Neural cell (in vitro differentiated cells): ENCODE data around the gene FN1. TPM values are rescaled to one million over a fixed set of nuclear protein-coding genes. Genes with fewer than 3 reads are reported as not detected.
A peak's percentile ranks its signal among the peaks of the same experiment; 100 is the strongest.

ENCODE experiments used
- H2AFZ ChIP-seq: fragments of 200-600, 300-800 bp; sonication (generic), shearing (Covaris generic); 2 replicates; pipeline ENCODE4 v1.6.0; 2014; ENCODE audit warnings: low read depth, mild to moderate bottlenecking, antibody characterized with exemption, low read length, moderate library complexity
- H3F3A ChIP-seq: fragments of 200-600 bp; shearing (Covaris generic); 2 replicates; pipeline ENCODE4 v1.6.1; 2016; ENCODE audit warnings: mild to moderate bottlenecking, moderate library complexity, mixed read lengths, antibody characterized with exemption, low read length; ENCODE audit not compliant: insufficient read depth, poor library complexity, severe bottlenecking
- H3K27ac ChIP-seq: fragments of 200-600, 300-800 bp; sonication (generic), shearing (Covaris generic); 2 replicates; pipeline ENCODE4 v1.5.1; 2014; ENCODE audit warnings: mild to moderate bottlenecking, low read length, moderate library complexity
- H3K27me3 ChIP-seq: fragments of 300-800, 200-600 bp; sonication (generic), shearing (Covaris generic); 2 replicates; pipeline ENCODE4 v1.6.0; 2014; ENCODE audit warnings: mild to moderate bottlenecking, low read depth, low read length, moderate library complexity; ENCODE audit not compliant: insufficient read depth
- H3K36me3 ChIP-seq: fragments of 300-800, 200-600 bp; sonication (generic), shearing (Covaris generic); 2 replicates; pipeline ENCODE4 v1.5.1; 2014; ENCODE audit warnings: mild to moderate bottlenecking, antibody characterized with exemption, low read length, moderate library complexity; ENCODE audit not compliant: insufficient read depth
- H3K4me2 ChIP-seq: fragments of 300-800, 200-600 bp; sonication (generic), shearing (Covaris generic); 2 replicates; pipeline ENCODE4 v1.6.0; 2014; ENCODE audit warnings: mild to moderate bottlenecking, low read length
- H3K4me3 ChIP-seq: fragments of 300-800, 200-600 bp; sonication (generic), shearing (Covaris generic); 2 replicates; pipeline ENCODE4 v1.5.1; 2014; ENCODE audit warnings: mild to moderate bottlenecking, low read length, moderate library complexity
- H3K79me2 ChIP-seq: fragments of 200-600 bp; shearing (Covaris generic); replicated peaks from 2 replicates; pipeline ENCODE4 v1.6.0; 2014; ENCODE audit warnings: mild to moderate bottlenecking, low read length, moderate library complexity; ENCODE audit not compliant: insufficient read depth
- H3K9ac ChIP-seq: fragments of 300-800, 200-600 bp; sonication (generic), shearing (Covaris generic); 2 replicates; pipeline ENCODE4 v1.6.1; 2016; ENCODE audit warnings: mild to moderate bottlenecking, low read length, mixed read lengths
- H3K9me2 ChIP-seq: fragments of 200-600 bp; shearing (Covaris generic); 2 replicates; pipeline ENCODE4 v1.6.1; 2016; ENCODE audit warnings: mild to moderate bottlenecking, low read length, mixed read lengths; ENCODE audit not compliant: insufficient read depth
- H3K9me3 ChIP-seq: fragments of 200-600, 300-800 bp; sonication (generic), shearing (Covaris generic); 2 replicates; pipeline ENCODE4 v1.6.1; 2016; ENCODE audit warnings: mild to moderate bottlenecking, mixed run types, low read length, moderate library complexity, mixed read lengths
- H4K20me1 ChIP-seq: fragments of 200-600 bp; shearing (Covaris generic); 2 replicates; pipeline ENCODE4 v1.6.1; 2016; ENCODE audit warnings: mild to moderate bottlenecking, mixed run types; ENCODE audit not compliant: insufficient read depth
- EP300 ChIP-seq: fragments of 450-650 bp; conservative IDR thresholded peaks from 2 replicates; pipeline ENCODE4 v1.6.1; 2014; ENCODE audit warnings: antibody characterized with exemption, mild to moderate bottlenecking, moderate library complexity; ENCODE audit not compliant: poor library complexity, severe bottlenecking
- EZH2 ChIP-seq: fragments of 200-600, 300-800 bp; shearing (Covaris generic), sonication (generic); IDR thresholded peaks from 2 replicates; pipeline ENCODE4 v1.6.1; 2014; ENCODE audit warnings: antibody characterized with exemption, low read length, borderline replicate concordance, mild to moderate bottlenecking; ENCODE audit not compliant: insufficient read depth, poor library complexity, severe bottlenecking
- MXI1 ChIP-seq: fragments of 450-650 bp; conservative IDR thresholded peaks from 2 replicates; pipeline ENCODE4 v1.6.1; 2014; ENCODE audit warnings: antibody characterized with exemption, mild to moderate bottlenecking; ENCODE audit not compliant: poor library complexity, severe bottlenecking
- RAD21 ChIP-seq: fragments of 450-650 bp; conservative IDR thresholded peaks from 2 replicates; pipeline ENCODE4 v1.6.1; 2014; ENCODE audit warnings: antibody characterized with exemption, mild to moderate bottlenecking, moderate library complexity
- SMC3 ChIP-seq: fragments of 450-650 bp; conservative IDR thresholded peaks from 2 replicates; pipeline ENCODE4 v1.6.1; 2014; ENCODE audit warnings: antibody characterized with exemption, mild to moderate bottlenecking, moderate library complexity; ENCODE audit not compliant: poor library complexity
- TAF1 ChIP-seq: IDR thresholded peaks from 2 replicates; pipeline ENCODE4 v1.6.1; 2012; ENCODE audit warnings: low read depth
- polyA plus RNA-seq: library from polyadenylated mRNA; depleted of rRNA; stranded (reverse); fragments of >200 nt; gene quantifications from 2 replicates; pipeline ENCODE4 v1.2.3, GENCODE V29; 2014
- TF ChIP-seq, protein P1 (sequence below): fragments of 450-650 bp; IDR thresholded peaks from 2 replicates; pipeline ENCODE4 v1.5.1; 2014; ENCODE audit warnings: antibody characterized with exemption, mild to moderate bottlenecking, moderate library complexity; ENCODE audit not compliant: poor library complexity, severe bottlenecking
- TF ChIP-seq, protein P2 (sequence below): IDR thresholded peaks from 2 replicates; pipeline ENCODE4 v1.6.1; 2012; ENCODE audit warnings: borderline replicate concordance

FN1 gene
- polyA plus RNA-seq, 1 donor from 2014 or later, result 0.93 TPM

DNA sequence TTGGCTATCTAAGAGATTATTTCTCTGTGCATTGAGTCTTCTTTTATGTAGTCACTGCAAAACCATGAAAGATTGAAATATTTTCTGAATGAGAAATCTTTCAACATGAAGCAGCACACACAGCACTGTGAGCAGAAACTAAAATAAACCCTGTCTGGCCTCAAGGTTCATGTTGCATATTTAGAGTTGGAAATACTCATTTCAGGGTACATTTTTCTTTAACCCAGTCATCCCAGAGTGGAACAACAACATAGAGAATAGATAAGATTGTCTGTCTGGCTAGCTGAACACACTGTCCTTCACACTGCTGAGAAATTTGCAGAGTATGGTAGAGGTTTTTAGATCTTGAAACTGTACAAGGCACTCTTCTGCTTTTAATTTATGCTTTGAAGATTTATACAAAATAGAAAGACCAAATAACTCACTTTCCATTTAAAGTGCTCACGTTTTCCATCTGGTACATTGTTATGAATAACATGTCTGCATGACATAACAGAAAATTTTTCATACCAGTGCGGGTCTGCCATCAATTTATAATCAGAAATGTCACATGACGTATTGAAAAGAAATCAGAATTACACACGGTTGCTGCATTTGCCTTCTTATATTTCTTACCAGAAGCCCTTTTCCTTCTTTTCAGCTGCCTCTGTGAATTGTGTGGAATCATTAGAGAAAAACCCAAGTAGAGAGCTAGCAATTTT lies 25.0 kb upstream of the FN1 start:
- H3K36me3 ChIP-seq, result no peaks in the 10 kb centered on the region
- no peaks in the 10 kb centered on the region for H3K27me3 ChIP-seq
- no peaks in the 10 kb centered on the region for H3F3A ChIP-seq
- no peaks in the 10 kb centered on the region for H3K9me3 ChIP-seq
- H3K79me2 ChIP-seq, result no peaks in the 10 kb centered on the region
- H3K4me2 ChIP-seq, result no peak overlapping the region
- H4K20me1 ChIP-seq, result no peaks in the 10 kb centered on the region
- TF ChIP-seq EP300 (no peak), MXI1 (no peak), SMC3 (no peak)
- H3K9ac ChIP-seq, result no peak overlapping the region
- H3K27ac ChIP-seq, result no peak overlapping the region
- H2AFZ ChIP-seq, result no peak overlapping the region
- H3K4me3 ChIP-seq, result no peak overlapping the region
- H3K9me2 ChIP-seq, result no peaks in the 10 kb centered on the region

DNA sequence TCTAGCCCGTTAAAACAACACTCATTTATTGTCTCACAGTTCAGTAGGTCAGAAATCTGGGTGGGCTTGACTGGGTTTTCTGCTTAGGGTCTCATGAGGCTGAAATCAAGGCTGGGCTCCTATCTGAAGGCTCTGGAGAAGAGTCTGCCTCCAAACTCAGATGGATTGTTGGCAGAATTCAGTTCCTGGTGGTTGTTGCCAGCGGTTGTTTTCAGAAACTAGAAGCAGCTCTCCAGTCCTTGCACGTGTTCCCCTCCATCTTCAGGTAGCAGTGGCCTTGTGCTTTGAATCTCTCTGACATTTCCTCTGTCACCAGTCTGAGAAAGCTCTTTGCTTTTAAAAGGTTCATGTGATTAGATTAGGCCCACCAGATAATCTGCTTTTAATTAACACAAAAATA lies 20.1 kb upstream of the FN1 start:
- no peak overlapping the region for H3K4me2 ChIP-seq
- TF ChIP-seq SMC3, result no peak
- TF ChIP-seq MXI1, result no peak
- H2AFZ ChIP-seq, result no peak overlapping the region

DNA sequence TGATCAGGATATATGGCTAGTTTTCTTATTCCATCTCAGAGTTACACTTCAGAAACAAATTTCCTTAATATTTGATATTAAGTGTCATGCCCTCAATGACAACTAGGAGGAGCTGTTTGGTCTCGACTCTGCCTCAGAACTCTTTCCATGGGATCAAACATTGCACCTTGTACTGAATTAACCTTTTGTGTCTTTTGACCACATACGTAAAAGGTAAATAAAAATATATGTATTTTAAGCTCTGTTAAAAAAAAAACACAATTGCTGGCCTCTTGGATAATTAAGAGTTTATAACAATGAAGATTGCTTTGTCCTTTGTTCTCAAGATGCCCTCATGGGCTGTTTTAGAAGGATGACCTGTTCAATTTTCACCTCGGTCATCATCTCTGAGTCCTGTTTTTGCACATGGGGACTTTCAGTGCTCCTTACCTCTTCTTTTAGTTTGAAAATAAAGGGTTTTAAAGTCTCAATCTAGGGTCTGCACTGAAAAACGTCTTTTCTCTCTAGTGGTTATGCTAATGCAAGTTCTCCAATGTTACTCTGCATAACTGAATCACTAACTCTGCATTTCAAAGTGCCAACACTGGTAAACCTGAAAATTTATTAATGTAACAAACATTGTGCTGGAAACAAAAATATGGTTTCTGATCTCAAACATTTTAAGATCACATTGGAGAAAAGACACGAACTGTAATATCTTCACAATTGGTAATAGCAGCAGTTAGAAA lies 18.8 kb upstream of the FN1 start:
- Histone ChIP-seq H3K27ac (no peak overlapping the region), H3K79me2 (no peaks in the 10 kb centered on the region), H3F3A (no peaks in the 10 kb centered on the region), H3K36me3 (no peaks in the 10 kb centered on the region), H3K4me3 (no peak overlapping the region), H2AFZ (no peak overlapping the region), H3K27me3 (no peaks in the 10 kb centered on the region), H3K4me2 (no peak overlapping the region), H4K20me1 (no peaks in the 10 kb centered on the region), H3K9me2 (no peaks in the 10 kb centered on the region), H3K9me3 (no peaks in the 10 kb centered on the region), H3K9ac (no peak overlapping the region)
- TF ChIP-seq, protein P1, sequence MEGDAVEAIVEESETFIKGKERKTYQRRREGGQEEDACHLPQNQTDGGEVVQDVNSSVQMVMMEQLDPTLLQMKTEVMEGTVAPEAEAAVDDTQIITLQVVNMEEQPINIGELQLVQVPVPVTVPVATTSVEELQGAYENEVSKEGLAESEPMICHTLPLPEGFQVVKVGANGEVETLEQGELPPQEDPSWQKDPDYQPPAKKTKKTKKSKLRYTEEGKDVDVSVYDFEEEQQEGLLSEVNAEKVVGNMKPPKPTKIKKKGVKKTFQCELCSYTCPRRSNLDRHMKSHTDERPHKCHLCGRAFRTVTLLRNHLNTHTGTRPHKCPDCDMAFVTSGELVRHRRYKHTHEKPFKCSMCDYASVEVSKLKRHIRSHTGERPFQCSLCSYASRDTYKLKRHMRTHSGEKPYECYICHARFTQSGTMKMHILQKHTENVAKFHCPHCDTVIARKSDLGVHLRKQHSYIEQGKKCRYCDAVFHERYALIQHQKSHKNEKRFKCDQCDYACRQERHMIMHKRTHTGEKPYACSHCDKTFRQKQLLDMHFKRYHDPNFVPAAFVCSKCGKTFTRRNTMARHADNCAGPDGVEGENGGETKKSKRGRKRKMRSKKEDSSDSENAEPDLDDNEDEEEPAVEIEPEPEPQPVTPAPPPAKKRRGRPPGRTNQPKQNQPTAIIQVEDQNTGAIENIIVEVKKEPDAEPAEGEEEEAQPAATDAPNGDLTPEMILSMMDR, result peak; percentile 38
- TF ChIP-seq MXI1, result no peak

More for the DNA sequence above, 20.1 kb upstream of the FN1 start:
- Histone ChIP-seq H3K79me2 (no peaks in the 10 kb centered on the region), H3K27me3 (no peaks in the 10 kb centered on the region), H3K9me3 (no peaks in the 10 kb centered on the region), H3K4me3 (no peak overlapping the region), H3F3A (no peaks in the 10 kb centered on the region), H3K36me3 (no peaks in the 10 kb centered on the region), H3K9ac (no peak overlapping the region), H3K9me2 (no peaks in the 10 kb centered on the region), H3K27ac (no peak overlapping the region), H4K20me1 (no peaks in the 10 kb centered on the region)

DNA sequence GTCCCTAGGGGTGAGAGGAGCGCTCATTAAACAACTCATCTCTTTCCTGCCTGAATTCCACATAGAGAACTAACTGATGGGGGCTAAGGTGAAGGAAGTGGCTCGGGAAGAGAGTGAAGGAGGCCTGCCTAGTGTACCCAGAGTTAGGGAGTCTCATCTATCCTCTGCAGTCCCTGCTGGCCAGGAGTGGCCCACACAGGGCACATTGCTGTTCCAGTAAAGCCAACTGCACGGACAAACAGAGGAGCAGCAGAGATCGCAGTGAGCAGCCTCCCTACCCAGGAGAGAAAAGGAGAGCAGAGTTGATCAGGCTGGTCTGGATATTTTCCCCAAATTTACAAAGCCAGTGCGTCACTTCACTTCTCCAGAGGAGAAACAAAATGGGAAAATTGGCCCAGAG lies 16.9 kb upstream of the FN1 start:
- H3K9ac ChIP-seq, result no peak overlapping the region
- H3K27ac ChIP-seq, result no peak overlapping the region
- H3K4me2 ChIP-seq, result no peak overlapping the region
- H3K79me2 ChIP-seq, result no peaks in the 10 kb centered on the region
- H3K4me3 ChIP-seq, result no peak overlapping the region
- H3K9me3 ChIP-seq, result no peaks in the 10 kb centered on the region
- no peak overlapping the region for H2AFZ ChIP-seq
- H3F3A ChIP-seq, result no peaks in the 10 kb centered on the region
- no peaks in the 10 kb centered on the region for H3K36me3 ChIP-seq
- no peaks in the 10 kb centered on the region for H3K27me3 ChIP-seq
- H3K9me2 ChIP-seq, result no peaks in the 10 kb centered on the region
- no peaks in the 10 kb centered on the region for H4K20me1 ChIP-seq
- no peak for TF ChIP-seq EZH2
- TF ChIP-seq, protein P1, result no peak
- no peak for TF ChIP-seq MXI1
- no peak for TF ChIP-seq EP300
- no peak for TF ChIP-seq RAD21
- TF ChIP-seq, protein P2, sequence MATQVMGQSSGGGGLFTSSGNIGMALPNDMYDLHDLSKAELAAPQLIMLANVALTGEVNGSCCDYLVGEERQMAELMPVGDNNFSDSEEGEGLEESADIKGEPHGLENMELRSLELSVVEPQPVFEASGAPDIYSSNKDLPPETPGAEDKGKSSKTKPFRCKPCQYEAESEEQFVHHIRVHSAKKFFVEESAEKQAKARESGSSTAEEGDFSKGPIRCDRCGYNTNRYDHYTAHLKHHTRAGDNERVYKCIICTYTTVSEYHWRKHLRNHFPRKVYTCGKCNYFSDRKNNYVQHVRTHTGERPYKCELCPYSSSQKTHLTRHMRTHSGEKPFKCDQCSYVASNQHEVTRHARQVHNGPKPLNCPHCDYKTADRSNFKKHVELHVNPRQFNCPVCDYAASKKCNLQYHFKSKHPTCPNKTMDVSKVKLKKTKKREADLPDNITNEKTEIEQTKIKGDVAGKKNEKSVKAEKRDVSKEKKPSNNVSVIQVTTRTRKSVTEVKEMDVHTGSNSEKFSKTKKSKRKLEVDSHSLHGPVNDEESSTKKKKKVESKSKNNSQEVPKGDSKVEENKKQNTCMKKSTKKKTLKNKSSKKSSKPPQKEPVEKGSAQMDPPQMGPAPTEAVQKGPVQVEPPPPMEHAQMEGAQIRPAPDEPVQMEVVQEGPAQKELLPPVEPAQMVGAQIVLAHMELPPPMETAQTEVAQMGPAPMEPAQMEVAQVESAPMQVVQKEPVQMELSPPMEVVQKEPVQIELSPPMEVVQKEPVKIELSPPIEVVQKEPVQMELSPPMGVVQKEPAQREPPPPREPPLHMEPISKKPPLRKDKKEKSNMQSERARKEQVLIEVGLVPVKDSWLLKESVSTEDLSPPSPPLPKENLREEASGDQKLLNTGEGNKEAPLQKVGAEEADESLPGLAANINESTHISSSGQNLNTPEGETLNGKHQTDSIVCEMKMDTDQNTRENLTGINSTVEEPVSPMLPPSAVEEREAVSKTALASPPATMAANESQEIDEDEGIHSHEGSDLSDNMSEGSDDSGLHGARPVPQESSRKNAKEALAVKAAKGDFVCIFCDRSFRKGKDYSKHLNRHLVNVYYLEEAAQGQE, result no peak
- no peak for TF ChIP-seq SMC3
- TF ChIP-seq TAF1, result no peak
